Measurements from ENCODE around the gene NF2. TPM values are rescaled to one million over a fixed set of nuclear protein-coding genes. Genes with fewer than 3 reads are reported as not detected.

NF2 gene
- total RNA-seq, 1 experiment from 2014 or later = 113 TPM

- POLR2A ChIA-PET (ENCODE audit: unreplicated experiment) = no interaction called here
- no TSS peak for BruUV-seq (replicated peaks)
Observed at GRCh38 chr22:29738118-29738815, 134.8 kb downstream of the NF2 start.

GRCh38 chr22:29739346-29739875, 136.0 kb downstream of the NF2 start:
- intact Hi-C loops (cut with micrococcal nuclease) = no loop called here
- ChIA-PET CTCF (no interaction called here), POLR2A (ENCODE audit: unreplicated experiment) (no interaction called here)
- TF ChIP-seq EZH2 (IDR thresholded peaks at IDR 0.05; ENCODE audit: low read length, unreplicated experiment) (no peak), EZH2phosphoT487 (IDR thresholded peaks at IDR 0.05; ENCODE audit: borderline replicate concordance, low read length) (no peak), CTCF (conservative IDR thresholded peaks at IDR 0.05; ENCODE audit: low read depth, low read length) (no peak)
- Histone ChIP-seq H4K20me1 (ENCODE audit: low read length) (no peaks in the 10 kb centered on the region), H3K9me2 (replicated peaks; ENCODE audit: low read length) (no peaks in the 10 kb centered on the region), H3K27me3 (ENCODE audit: low read length) (no peaks in the 10 kb centered on the region), H2AFZ (ENCODE audit: low read length) (no peak overlapping the region), H3K36me3 (ENCODE audit: low read depth, low read length) (no peaks in the 10 kb centered on the region), H3K9me3 (ENCODE audit: low read length) (no peaks in the 10 kb centered on the region), H3K4me2 (ENCODE audit: low read length) (no peak overlapping the region), H3F3A (ENCODE audit: low read length, unreplicated experiment) (no peaks in the 10 kb centered on the region), H3K4me3 (ENCODE audit: low read length) (no peak overlapping the region), H3K79me2 (ENCODE audit: low read length) (no peaks in the 10 kb centered on the region), H3K27ac (ENCODE audit: low read length) (no peak overlapping the region), H3K4me1 (ENCODE audit: insufficient read depth, low read length) (no peaks in the 10 kb centered on the region), H3K9ac (ENCODE audit: low read length) (no peak overlapping the region)
- DNase-seq (no peak), ATAC-seq (no peak)
- BruUV-seq (replicated peaks) = no TSS peak

More at GRCh38 chr22:29738118-29738815, 134.8 kb downstream of the NF2 start:
- no peak for ATAC-seq
- H3K27ac ChIP-seq (ENCODE audit: low read length) = no peak overlapping the region
- no peaks in the 10 kb centered on the region for H4K20me1 ChIP-seq (ENCODE audit: low read length)
- CTCF ChIA-PET = no interaction called here
- H3K4me3 ChIP-seq (ENCODE audit: low read length) = no peak overlapping the region
- H3K36me3 ChIP-seq (ENCODE audit: low read depth, low read length) = no peaks in the 10 kb centered on the region
- no peaks in the 10 kb centered on the region for H3F3A ChIP-seq (ENCODE audit: low read length, unreplicated experiment)
- no peak overlapping the region for H3K9ac ChIP-seq (ENCODE audit: low read length)
- H3K4me1 ChIP-seq (ENCODE audit: insufficient read depth, low read length) = no peaks in the 10 kb centered on the region
- DNase-seq = no peak
- H3K4me2 ChIP-seq (ENCODE audit: low read length) = no peak overlapping the region
- H2AFZ ChIP-seq (ENCODE audit: low read length) = no peak overlapping the region
- no peaks in the 10 kb centered on the region for H3K9me3 ChIP-seq (ENCODE audit: low read length)
- TF ChIP-seq EZH2 (IDR thresholded peaks at IDR 0.05; ENCODE audit: low read length, unreplicated experiment) (no peak), EZH2phosphoT487 (IDR thresholded peaks at IDR 0.05; ENCODE audit: borderline replicate concordance, low read length) (no peak), CTCF (conservative IDR thresholded peaks at IDR 0.05; ENCODE audit: low read depth, low read length) (no peak)
- no peaks in the 10 kb centered on the region for H3K27me3 ChIP-seq (ENCODE audit: low read length)
- H3K79me2 ChIP-seq (ENCODE audit: low read length) = no peaks in the 10 kb centered on the region
- intact Hi-C loops (cut with micrococcal nuclease) = no loop called here
- H3K9me2 ChIP-seq (replicated peaks; ENCODE audit: low read length) = no peaks in the 10 kb centered on the region

- Histone ChIP-seq H3K9ac (ENCODE audit: low read length) (no peak overlapping the region), H3K9me2 (replicated peaks; ENCODE audit: low read length) (no peaks in the 10 kb centered on the region), H3K4me3 (ENCODE audit: low read length) (no peak overlapping the region), H3K27ac (ENCODE audit: low read length) (no peak overlapping the region), H4K20me1 (ENCODE audit: low read length) (no peaks in the 10 kb centered on the region), H3K36me3 (ENCODE audit: low read depth, low read length) (no peaks in the 10 kb centered on the region), H3K27me3 (ENCODE audit: low read length) (no peaks in the 10 kb centered on the region), H3K79me2 (ENCODE audit: low read length) (no peaks in the 10 kb centered on the region), H3K9me3 (ENCODE audit: low read length) (no peaks in the 10 kb centered on the region), H3K4me2 (ENCODE audit: low read length) (no peak overlapping the region), H3F3A (ENCODE audit: low read length, unreplicated experiment) (no peaks in the 10 kb centered on the region), H3K4me1 (ENCODE audit: insufficient read depth, low read length) (no peaks in the 10 kb centered on the region), H2AFZ (ENCODE audit: low read length) (no peak overlapping the region)
- TF ChIP-seq EZH2 (IDR thresholded peaks at IDR 0.05; ENCODE audit: low read length, unreplicated experiment) (no peak), EZH2phosphoT487 (IDR thresholded peaks at IDR 0.05; ENCODE audit: borderline replicate concordance, low read length) (no peak), CTCF (conservative IDR thresholded peaks at IDR 0.05; ENCODE audit: low read depth, low read length) (no peak)
- ATAC-seq (no peak), DNase-seq (no peak)
- POLR2A ChIA-PET (ENCODE audit: unreplicated experiment) = no interaction called here
- no TSS peak for BruUV-seq (replicated peaks)
- intact Hi-C loops (cut with micrococcal nuclease) = no loop called here
- CTCF ChIA-PET = no interaction called here
Observed at GRCh38 chr22:29740216-29740615, 136.8 kb downstream of the NF2 start.
